Cardiac fibroblast (primary cell): ENCODE measurements around the gene SERGEF.

Experiments
- DNase-seq, 2 donors: peaks; one replicate each; pipeline versions ENCODE4 v3.0.0 to v3.0.0-alpha.2; 2010; ENCODE audit warnings: low read depth in 2 of 2
- H3K4me3 ChIP-seq, 2 donors: replicated peaks in 1 of 2; 1 replicate in 1 of 2; 2 replicates in 1 of 2; pipeline ENCODE4 v1.5.1; 2011; ENCODE audit warnings: low read depth in 2 of 2, low read length in 2 of 2, mild to moderate bottlenecking in 2 of 2, moderate library complexity in 1 of 2
- TF ChIP-seq, protein P1 (sequence below): IDR thresholded peaks from one replicate; pipeline ENCODE4 v1.5.1; 2011; ENCODE audit warnings: low read depth, mild to moderate bottlenecking, low read length, inconsistent platforms

Gene SERGEF

DNA sequence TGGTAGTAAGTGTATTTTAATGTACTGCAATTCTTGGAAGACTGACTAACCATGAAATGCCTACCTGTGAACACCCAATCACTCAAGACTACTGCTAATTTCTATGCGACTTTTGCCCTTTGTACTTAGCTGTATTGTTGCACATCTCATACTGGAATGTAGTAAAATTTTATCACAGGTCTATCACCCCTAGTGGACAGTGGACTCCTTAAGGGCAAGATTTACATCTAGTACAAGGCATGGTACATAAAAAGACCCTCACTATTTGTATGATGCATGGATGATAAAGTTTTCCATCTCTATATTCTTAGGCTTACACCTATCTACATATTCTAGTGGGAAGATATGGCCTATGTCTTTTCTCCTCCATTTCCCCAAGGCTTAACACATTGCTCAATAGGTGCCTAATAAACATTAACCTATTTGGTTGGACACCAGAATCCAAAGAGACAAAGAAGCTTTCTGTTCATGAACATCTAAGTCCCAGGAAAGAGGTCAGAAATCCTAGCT, 26.1 kb downstream of the SERGEF start:
- no peak for DNase-seq
- no peak overlapping the region for H3K4me3 ChIP-seq
- TF ChIP-seq, protein P1, sequence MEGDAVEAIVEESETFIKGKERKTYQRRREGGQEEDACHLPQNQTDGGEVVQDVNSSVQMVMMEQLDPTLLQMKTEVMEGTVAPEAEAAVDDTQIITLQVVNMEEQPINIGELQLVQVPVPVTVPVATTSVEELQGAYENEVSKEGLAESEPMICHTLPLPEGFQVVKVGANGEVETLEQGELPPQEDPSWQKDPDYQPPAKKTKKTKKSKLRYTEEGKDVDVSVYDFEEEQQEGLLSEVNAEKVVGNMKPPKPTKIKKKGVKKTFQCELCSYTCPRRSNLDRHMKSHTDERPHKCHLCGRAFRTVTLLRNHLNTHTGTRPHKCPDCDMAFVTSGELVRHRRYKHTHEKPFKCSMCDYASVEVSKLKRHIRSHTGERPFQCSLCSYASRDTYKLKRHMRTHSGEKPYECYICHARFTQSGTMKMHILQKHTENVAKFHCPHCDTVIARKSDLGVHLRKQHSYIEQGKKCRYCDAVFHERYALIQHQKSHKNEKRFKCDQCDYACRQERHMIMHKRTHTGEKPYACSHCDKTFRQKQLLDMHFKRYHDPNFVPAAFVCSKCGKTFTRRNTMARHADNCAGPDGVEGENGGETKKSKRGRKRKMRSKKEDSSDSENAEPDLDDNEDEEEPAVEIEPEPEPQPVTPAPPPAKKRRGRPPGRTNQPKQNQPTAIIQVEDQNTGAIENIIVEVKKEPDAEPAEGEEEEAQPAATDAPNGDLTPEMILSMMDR = no peak

DNA sequence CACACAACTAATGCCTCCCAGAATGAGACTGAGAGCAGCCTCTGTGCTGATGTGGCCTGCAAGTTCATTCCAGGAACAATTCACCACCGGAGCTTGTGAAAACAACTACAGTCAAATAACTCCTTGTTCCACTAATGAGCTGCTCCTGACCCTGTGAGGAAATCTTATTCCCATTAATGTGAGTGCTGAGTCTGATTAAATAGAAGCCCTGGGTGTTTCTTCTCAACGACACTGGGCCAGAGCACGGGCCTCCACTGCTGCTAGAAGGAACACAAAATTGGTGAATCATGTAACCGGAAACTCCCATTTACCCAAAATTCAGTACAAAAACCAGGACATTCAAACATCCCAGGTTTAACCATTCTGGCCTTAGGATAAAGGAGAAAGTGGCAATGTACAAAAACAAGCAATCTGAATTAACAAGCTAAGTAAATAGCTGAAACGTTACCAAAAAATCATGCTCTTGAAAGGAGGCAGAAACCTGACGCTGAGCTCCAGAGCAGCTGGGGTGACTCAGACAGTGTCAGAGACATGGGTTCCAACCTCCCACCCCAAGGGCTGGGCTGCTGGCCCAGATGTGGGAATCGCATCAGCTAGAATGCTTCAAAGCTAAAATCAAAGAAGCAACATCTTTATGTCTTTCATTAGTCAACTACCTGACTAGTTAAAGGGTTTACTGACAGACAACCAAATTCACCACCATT, 26.7 kb downstream of the SERGEF start:
- H3K4me3 ChIP-seq = no peak overlapping the region
- DNase-seq = peak; percentile 72 to 81
- TF ChIP-seq, protein P1 = no peak

DNA sequence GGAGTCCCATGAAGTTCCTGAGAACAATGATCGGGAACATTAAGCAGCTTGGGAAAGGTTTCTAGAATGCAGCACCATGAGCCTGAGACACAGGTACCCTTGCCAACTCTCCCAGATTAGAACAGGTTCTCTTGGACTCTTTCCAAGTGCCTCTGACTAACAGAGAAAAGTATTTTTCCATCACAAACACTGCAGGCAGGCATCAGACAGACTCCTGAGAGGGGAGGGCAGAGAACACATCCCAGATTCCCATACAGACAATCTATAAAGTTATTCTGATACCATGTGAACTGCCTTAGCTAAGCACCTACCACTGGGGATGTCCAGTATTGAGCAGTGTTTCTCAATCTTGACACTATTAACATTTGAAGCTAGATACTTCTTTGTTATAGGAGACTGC, 27.3 kb downstream of the SERGEF start:
- DNase-seq = peak; percentile 49 to 54
- TF ChIP-seq, protein P1 = no peak
- no peak overlapping the region for H3K4me3 ChIP-seq

DNA sequence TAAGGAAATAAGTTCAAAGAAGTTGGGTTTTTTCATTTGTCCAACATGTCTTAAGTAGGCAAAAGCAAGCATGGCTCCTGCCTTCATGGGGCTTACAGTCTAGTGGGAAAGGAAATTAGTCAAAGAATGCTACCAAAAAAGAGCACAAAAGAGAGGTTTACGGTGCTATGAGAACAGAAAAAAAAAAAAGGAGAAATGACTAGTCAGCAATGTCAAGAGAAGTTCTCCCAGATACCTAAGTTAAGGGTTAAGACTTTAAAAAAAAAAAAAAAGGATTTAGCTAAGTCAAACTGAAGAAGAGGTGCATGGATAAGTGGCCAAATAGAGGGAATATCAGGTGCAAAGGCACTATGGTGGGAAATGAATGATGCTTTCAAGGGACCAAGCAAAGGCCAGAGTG, 29.3 kb downstream of the SERGEF start:
- TF ChIP-seq, protein P1 = no peak
- DNase-seq = no peak
- no peak overlapping the region for H3K4me3 ChIP-seq

DNA sequence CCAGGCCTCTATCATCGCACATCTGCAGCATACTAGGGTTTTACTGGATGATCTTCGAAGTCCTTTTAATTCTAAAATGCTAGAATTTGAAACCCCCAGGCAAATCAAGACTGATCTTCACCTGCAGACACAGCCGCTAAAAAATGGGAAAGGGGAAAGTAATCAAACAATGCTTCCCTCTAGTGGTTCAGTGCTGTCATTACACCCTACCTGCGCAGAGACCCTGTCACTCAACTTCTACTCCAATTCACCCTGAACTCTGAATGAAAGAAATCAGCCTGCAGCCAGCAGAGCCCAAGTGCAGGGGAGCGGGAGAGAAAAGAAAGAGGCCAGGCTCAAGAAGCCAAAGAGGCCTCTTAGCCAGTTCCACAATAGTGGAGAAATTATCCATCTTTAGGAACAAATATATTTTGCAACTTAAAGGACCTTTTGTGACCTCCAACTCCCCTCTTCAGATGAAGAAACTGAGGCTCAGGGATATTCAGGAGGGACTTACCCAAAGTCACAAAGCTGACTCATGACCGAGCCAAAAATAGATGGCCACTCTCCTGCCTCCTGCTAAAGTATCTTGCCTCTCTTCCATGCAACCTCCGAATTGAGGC, 33.0 kb downstream of the SERGEF start:
- TF ChIP-seq, protein P1 = peak; percentile 91
- H3K4me3 ChIP-seq = no peak overlapping the region
- DNase-seq = peak; percentile 23 to 24

DNA sequence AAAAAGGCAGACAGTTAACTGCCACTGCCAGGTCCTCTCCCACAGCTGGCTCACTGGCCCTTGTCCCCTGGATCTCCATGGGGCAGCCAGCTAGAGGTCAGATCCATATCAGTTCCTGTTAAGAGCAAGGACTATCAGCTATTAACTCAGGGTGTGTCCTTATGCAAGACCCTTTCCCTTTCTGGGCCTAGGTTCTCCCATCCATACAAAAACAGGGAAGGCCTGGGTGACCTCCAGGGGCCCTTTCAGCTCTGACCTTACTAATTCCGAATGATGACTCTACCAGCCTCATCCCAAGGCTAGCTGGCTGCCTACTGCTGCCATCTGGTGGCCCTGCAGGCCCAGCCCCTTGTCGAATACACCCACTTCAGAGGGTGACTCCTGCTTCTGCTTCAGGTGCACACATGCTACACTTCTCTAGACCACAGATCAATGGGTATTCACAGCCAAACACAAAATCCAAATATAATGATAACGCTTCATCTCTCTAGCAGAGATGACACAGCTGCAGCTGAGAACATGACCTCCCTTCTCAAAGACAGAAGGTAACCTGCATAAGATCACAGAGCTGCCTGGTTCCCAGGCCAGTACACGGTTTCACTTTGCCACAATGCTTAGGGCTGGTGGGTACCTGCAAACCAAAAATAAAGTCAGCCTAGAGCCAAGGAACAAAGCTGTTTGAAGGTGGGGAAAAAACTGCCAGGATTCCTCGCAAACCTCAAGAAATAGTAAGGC, 34.1 kb downstream of the SERGEF start:
- peak; percentile 59 to 62 for DNase-seq
- TF ChIP-seq, protein P1 = peak; percentile 92
- H3K4me3 ChIP-seq = no peak overlapping the region
